ENCODE results near the gene PRIMPOL.

PRIMPOL gene

DNA sequence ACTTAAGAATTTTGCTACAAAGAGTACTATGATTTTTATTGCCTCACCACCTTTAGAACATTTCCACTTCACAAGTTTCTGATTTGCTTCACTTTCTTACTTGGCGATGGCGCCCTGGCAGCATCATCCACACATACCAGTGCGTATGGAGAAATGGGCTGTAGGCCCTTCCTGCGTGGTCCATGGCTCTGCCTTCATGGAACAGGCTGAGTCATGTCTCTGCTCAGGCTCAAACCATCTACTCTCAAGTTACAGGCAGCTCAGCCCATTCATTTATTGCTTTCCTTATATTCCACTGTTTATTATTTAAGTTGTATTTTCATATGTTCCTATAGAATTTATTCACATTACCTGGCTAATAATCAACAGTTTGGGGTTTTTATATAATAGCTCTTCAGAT, 21.4 kb upstream of the PRIMPOL start:
- in situ Hi-C loops (cut with HindIII; ENCODE audit: low sequenced_read_pairs), result no loop called here
- no peak for DNase-seq (ENCODE audit: low read depth)
- TF ChIP-seq, protein P1, sequence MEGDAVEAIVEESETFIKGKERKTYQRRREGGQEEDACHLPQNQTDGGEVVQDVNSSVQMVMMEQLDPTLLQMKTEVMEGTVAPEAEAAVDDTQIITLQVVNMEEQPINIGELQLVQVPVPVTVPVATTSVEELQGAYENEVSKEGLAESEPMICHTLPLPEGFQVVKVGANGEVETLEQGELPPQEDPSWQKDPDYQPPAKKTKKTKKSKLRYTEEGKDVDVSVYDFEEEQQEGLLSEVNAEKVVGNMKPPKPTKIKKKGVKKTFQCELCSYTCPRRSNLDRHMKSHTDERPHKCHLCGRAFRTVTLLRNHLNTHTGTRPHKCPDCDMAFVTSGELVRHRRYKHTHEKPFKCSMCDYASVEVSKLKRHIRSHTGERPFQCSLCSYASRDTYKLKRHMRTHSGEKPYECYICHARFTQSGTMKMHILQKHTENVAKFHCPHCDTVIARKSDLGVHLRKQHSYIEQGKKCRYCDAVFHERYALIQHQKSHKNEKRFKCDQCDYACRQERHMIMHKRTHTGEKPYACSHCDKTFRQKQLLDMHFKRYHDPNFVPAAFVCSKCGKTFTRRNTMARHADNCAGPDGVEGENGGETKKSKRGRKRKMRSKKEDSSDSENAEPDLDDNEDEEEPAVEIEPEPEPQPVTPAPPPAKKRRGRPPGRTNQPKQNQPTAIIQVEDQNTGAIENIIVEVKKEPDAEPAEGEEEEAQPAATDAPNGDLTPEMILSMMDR (IDR thresholded peaks at IDR 0.05; ENCODE audit: low read depth, low read length, missing control alignments), result no peak

DNA sequence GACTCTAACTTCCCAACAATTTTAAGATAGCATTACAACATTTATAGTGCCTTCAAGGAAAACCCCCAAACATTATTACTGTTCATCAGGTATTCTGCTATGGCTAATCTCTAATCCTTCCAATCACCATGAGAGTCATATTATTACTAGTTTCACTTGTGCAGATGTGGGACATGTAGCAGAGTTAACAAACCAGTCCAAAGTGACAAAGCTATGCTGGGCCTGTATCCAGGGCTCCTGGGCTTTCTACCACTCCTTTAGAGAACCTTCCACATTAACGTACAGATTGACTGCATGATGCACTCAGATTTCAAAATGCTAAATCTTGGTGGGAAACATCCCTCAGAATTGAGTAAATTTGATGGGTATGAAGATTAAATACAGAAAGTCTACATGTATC, 16.7 kb upstream of the PRIMPOL start:
- DNase-seq (ENCODE audit: low read depth), result no peak
- in situ Hi-C loops (cut with HindIII; ENCODE audit: low sequenced_read_pairs), result no loop called here
- no peak overlapping the region for H3K4me3 ChIP-seq (ENCODE audit: low read depth, low read length)
- TF ChIP-seq, protein P1 (IDR thresholded peaks at IDR 0.05; ENCODE audit: low read depth, low read length, missing control alignments), result no peak

More for the DNA sequence above, 21.4 kb upstream of the PRIMPOL start:
- H3K4me3 ChIP-seq (ENCODE audit: low read depth, low read length), result no peak overlapping the region

DNA sequence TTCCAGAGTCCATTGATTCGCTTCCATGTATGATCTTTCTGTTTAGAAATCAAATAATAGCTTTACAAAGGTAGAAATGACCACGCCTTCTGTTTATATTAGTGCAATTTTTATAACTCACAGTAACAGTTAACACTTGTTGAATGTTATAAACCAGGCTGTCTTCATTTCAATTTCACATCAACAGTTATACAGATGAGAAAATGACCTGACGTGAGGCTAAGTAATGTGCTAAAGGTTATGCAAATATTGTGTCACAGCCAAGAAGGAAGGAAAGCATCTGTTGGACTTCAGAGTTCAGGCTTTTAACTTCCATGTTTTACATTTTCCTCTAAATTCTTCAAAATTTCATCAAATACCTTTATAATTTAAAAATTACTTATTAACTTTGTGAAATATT, 14.2 kb upstream of the PRIMPOL start:
- in situ Hi-C loops (cut with HindIII; ENCODE audit: low sequenced_read_pairs), result no loop called here
- TF ChIP-seq, protein P1 (IDR thresholded peaks at IDR 0.05; ENCODE audit: low read depth, low read length, missing control alignments), result no peak
- no peak overlapping the region for H3K4me3 ChIP-seq (ENCODE audit: low read depth, low read length)
- DNase-seq (ENCODE audit: low read depth), result no peak

DNA sequence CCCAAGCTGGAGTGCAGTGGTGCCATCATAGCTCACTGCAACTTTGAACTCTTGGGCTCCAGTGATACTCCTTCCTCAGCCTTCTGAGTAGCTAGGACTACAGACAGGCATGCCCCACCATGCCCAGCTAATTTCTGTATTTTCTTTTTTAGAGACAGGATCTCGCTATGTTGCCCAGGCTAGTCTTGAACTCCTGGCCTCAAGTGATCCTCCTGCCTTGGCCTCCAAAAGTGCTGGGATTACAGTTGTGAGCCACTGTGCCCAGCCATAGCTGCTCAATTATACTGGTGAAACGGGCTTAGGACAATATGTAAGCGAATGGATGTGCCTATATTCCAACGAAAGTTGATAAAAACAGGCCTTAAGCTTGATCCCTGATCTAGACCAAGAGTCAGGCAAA, 13.4 kb upstream of the PRIMPOL start:
- in situ Hi-C loops (cut with HindIII; ENCODE audit: low sequenced_read_pairs), result no loop called here

DNA sequence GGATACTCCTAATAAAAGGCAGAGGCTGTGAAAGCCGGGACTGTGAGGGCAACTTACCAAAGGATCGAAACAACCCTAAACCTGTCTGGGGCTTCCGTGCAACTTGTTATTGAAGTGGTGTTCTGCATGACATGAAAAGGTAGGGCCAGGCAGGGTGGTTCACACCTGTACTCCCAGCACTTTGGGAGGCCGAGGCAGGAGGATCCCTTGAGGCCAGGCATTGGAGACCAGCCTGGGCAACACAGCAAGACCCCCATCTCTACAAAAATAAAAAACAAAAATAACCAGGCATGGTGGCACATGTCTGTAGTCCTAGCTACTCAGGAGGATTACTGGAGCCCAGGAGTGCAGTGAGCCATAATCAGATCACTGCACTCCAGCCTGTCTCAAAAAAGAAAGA, 12.6 kb upstream of the PRIMPOL start:
- in situ Hi-C loops (cut with HindIII; ENCODE audit: low sequenced_read_pairs), result no loop called here

More for the DNA sequence above, 13.4 kb upstream of the PRIMPOL start:
- no peak overlapping the region for H3K4me3 ChIP-seq (ENCODE audit: low read depth, low read length)
- TF ChIP-seq, protein P1 (IDR thresholded peaks at IDR 0.05; ENCODE audit: low read depth, low read length, missing control alignments), result no peak
- no peak for DNase-seq (ENCODE audit: low read depth)

DNA sequence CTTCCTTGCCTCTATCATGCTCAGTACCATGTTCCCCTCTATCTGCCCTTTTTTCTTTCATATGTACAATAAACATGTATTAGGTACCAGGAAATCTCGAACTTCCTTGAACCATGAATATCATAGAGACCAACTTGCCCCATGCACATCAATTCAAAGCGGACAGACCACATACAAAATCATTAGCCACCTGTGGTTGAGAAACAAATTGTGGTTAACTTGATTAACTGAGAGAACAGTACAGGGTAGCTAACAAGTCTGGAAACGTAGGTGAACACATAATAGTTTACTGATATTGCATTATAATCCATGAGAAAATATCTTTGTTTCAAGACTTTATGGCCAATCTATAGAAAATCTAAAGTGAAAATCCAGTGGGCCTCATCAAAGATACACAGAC, 8.5 kb upstream of the PRIMPOL start:
- in situ Hi-C loops (cut with HindIII; ENCODE audit: low sequenced_read_pairs), result no loop called here
- TF ChIP-seq, protein P1 (IDR thresholded peaks at IDR 0.05; ENCODE audit: low read depth, low read length, missing control alignments), result no peak
- DNase-seq (ENCODE audit: low read depth), result no peak
- no peak overlapping the region for H3K4me3 ChIP-seq (ENCODE audit: low read depth, low read length)

More for the DNA sequence above, 12.6 kb upstream of the PRIMPOL start:
- H3K4me3 ChIP-seq (ENCODE audit: low read depth, low read length), result no peak overlapping the region
- TF ChIP-seq, protein P1 (IDR thresholded peaks at IDR 0.05; ENCODE audit: low read depth, low read length, missing control alignments), result no peak
- DNase-seq (ENCODE audit: low read depth), result no peak

DNA sequence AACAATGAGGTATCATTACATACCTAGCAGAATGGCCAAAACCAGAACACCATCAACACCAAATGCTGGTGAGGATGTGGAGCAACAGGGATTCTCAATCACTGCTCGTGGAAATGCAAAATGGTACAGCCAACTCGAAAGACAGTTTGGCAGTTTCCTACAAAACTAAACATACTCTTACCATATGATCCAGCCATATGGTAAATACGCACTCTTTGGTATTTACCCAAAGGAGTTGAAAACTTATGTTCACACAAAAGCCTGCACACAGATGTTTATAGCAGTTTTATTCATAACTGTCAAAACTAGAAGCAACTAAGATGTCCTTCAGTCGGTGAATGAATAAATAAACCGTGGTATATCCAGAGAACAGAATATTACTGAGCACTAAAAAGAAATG, 8.1 kb upstream of the PRIMPOL start:
- no peak for DNase-seq (ENCODE audit: low read depth)
- in situ Hi-C loops (cut with HindIII; ENCODE audit: low sequenced_read_pairs), result no loop called here
- TF ChIP-seq, protein P1 (IDR thresholded peaks at IDR 0.05; ENCODE audit: low read depth, low read length, missing control alignments), result no peak
- no peak overlapping the region for H3K4me3 ChIP-seq (ENCODE audit: low read depth, low read length)

All from astrocyte of the cerebellum (primary cell).